HG03520 (cell line): Measurements from ENCODE around the gene ZC3H13.
"Not testable (repeated sequence)": the region's sequence is repeated elsewhere in the genome, so short reads cannot be mapped to it uniquely, and the experiment has no call there.

Source experiments
- ATAC-seq: cut with Tn5 transposase; IDR thresholded peaks from one replicate; pipeline ENCODE4 v1.9.1; 2021; ENCODE audit warnings: mild to moderate bottlenecking, moderate library complexity; ENCODE audit not compliant: unreplicated experiment

Gene ZC3H13

GRCh38 chr13:46010148-46010547, 42.4 kb downstream of the ZC3H13 start:
- no peak for ATAC-seq

GRCh38 chr13:46008631-46009030, 43.9 kb downstream of the ZC3H13 start:
- ATAC-seq, result no peak

DNA sequence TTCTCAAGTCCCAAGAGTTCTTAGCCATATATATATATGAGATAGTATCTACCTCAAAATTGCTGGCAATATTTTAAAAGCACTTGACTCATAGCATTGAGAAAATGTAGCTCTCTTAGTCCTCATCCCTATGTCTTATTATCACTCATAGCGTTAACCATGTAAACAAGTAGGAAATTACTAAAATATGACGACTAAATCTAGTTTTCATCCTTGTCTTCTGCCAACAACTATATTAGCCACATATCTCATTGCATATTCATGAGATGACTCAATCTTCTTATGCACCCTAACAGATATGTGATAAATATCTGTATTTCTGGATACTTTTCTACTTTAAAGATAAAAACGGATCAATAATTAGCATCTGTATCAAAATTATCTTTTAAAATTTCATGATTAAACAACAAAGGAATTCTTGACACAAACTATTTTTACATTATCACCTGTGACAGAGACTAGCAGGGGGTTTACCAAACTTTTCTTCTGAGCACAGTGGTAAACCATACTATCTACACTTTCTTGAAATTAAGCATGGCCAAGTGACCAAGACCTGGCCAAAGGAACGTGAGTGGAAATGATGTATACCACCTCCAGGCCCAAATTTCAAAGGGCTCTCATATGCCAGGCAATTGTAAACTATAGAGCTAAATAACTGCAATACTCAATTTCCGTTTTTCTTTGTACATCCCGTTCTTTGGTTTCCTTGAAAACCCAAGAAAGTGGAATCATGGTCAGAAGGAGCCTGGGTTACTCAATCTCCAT, 45.7 kb downstream of the ZC3H13 start:
- no peak for ATAC-seq

DNA sequence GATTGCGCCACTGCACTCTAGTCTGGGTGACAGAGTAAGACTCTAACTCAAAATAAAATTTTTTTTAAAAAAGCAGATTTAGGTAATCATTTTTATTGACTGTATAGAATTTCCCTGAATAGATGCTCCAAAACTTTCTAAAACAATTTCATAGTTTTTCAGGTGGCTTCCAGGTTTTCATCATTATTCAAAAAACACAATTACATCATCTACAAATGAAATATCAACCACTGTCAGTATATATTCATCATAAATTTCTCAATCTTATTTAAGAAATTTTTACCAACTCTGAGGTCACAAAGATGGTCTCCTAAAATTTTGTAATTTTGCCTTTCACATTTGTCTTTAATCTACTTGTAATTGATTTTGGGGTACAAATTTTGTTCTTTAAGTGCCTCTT, 48.1 kb downstream of the ZC3H13 start:
- no peak for ATAC-seq

DNA sequence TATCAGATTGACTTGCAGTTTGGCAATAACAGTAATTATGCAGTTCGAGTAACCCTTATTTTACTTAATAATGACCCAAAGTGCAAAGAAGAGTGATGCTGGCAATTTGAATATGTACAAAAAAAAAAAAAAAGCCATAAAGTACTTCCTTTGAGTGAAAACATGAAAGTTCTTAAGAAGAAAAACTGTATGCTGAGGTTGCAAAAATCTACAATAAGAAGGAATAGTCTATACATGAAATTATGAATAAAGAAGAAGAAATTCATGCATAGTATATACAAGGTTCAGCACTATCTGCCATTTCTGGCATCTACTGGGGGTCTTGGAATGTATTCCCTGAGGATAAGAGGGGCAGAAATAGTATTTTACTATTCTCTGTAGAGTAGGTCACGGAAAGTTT, 55.9 kb downstream of the ZC3H13 start:
- ATAC-seq, result no peak

- no peak for ATAC-seq
These were observed 57.3 kb downstream of the ZC3H13 start for GRCh38 chr13:45995245-45995644.

DNA sequence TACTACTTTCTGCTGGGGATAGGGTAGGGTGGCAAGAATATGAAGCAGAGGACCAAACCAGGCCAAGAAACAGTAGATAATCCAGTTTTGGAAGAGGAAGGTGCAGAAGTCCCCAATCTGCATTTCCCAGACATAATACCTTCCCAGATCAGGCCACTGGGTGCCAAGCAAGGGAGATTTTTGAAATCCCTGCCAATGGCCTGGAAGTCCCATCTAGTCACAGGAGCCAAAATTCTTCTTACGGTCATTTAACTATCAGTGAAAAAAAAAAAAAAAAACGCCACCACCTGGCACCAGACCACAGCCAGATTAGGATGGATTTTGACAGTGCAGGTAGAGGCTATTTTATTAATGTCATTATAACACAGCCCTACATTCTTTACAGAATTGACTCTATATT, 57.8 kb downstream of the ZC3H13 start:
- ATAC-seq, result no peak

- ATAC-seq, result no peak
These were observed 62.9 kb downstream of the ZC3H13 start for GRCh38 chr13:45989607-45990006.

DNA sequence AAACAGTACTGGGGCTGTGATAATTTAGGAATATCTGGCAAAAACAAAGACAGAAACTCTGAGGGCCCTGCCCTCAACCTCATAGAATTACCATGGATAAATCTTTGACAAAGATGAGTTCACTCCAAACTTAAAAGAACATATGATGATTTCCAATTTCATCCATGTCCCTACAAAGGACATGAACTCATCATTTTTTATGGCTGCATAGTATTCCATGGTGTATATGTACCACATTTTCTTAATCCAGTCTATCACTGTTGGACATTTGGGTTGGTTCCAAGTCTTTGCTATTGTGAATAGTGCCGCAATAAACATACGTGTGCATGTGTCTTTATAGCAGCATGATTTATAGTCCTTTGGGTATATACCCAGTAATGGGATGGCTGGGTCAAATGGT, 71.4 kb downstream of the ZC3H13 start:
- ATAC-seq, result not testable (repeated sequence)

GRCh38 chr13:45975337-45975736, 77.2 kb downstream of the ZC3H13 start:
- ATAC-seq, result no peak

- no peak for ATAC-seq
These were observed 78.0 kb downstream of the ZC3H13 start for GRCh38 chr13:45974500-45974899.

- no peak for ATAC-seq
These were observed 85.0 kb downstream of the ZC3H13 start for GRCh38 chr13:45967589-45967988.

GRCh38 chr13:45966715-45967114, 85.8 kb downstream of the ZC3H13 start:
- ATAC-seq, result no peak

- ATAC-seq, result no peak
These were observed 91.1 kb downstream of the ZC3H13 start for GRCh38 chr13:45961468-45961867.

DNA sequence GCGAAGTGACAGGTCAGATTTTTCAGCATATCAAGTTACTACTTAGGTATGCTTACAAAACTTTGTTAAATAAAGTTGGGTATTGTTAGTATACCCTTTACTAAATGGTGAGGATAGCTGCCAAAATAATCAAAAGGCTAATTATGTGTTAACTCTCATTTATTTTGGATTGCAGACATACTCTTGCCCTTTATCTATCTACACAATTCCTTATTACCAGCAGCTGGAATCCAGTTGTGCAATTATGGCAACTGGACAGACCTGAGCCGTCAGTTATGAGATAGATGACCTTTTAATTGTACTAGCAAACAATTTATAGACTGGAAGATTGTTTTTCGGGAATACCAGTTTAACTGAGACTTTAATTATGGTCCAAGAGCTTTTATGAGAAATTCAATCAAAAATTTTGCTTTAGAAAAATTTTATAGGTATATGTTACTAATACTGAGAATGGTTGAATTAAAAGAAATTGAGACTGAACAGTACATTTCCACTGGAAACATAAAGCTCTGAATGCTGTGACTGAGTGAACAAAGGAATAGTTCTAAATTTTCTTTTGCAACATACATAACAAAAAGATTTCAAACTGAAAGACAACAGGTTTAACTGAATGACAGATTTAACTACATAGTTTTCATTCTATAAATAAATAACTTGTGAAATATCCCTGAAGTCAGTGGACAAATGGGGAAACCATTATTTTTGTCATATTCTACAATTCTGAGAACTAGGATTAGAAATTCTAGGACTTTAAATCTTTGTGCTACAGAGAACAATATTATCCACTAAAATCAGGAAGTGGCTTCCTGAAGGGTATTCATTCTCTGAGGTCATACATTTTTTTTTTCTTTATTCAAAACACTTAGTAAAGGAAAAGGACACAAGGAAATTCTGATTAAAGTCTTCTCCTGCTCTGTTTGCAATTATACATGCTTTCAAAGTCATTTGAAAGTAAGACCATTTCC, 97.4 kb downstream of the ZC3H13 start:
- no peak for ATAC-seq

GRCh38 chr13:45953082-45953481, 99.5 kb downstream of the ZC3H13 start:
- no peak for ATAC-seq

DNA sequence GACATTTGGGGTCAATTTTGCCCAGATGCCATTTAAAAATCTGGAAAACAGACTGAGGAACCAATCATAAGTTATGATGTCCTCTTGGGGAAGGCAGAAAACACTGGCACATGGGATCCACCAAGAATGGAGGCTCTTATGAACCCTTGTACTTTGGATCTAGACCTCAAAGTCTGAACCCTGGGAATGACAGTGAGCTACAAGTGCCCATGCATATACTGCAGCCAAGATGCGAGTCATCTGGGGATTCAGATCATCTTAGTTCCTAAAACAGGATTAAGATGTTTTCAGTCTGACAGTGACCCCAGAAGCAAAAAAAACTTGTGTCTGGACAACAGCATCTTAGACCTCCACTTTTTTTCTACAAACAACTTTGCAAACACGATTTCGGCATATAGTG, 100.8 kb downstream of the ZC3H13 start:
- no peak for ATAC-seq

DNA sequence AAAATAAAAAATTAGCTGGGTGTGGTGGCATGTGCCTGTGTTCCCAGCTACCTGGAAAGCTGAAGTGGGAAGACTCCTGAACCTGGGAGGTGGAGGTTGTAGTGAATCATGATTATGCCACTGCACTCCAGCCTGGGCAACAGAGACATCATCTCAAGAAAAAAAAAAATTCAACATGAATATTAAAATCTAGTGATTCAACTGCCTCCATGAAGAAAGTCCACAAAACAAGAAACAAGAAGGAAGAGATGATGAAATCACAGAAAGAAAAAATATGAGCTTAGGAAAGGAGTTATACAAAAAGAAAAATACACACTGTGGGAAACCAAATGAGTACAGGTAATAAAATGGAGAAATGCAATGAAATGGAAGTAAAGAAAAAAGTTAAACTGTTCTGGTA, 101.4 kb downstream of the ZC3H13 start:
- ATAC-seq, result no peak

GRCh38 chr13:45950386-45951000, 102.1 kb downstream of the ZC3H13 start:
- no peak for ATAC-seq

DNA sequence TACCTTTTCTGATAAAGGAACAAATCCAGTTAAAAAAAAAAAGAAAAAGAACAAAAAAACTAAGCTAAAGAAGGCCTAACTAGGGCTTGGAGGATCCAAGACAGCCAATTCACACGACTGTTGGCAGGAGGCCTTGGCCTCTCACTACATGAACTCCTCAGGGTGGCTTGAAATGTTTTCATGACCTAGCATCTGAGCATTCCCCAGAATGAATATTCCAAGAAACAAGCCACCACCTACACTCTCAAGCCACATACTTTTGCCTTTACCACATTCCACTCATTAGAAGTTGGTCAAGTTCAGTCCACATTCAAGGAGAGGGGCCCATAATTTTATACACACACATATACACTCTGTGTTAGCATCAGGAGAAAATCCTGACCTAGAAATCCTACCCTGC, 103.4 kb downstream of the ZC3H13 start:
- ATAC-seq, result no peak

DNA sequence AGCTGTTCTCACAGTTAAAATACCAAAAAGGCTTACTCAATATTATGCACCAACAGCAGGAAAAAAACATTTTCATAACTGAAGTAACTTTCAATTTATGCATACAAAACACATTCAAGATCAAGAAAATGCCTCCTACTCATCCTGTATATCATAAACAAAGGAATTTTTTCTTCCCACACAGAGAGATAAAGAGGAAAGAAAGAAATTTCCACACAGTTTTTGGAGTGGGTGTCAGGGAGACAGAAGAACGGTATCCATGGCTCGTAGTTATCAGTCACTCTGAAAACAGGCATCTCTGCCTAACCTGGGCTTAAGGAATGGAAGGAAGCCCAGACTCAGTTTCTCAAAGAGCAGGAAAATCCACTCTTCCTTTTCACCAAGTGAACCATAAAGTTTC, 108.6 kb downstream of the ZC3H13 start:
- no peak for ATAC-seq

GRCh38 chr13:45943120-45943519, 109.4 kb downstream of the ZC3H13 start:
- ATAC-seq, result no peak
